HG03354 (cell line): ENCODE measurements around the gene ANKRD40CL.
"Not testable (repeated sequence)": the region's sequence is repeated elsewhere in the genome, so short reads cannot be mapped to it uniquely, and the experiment has no call there.

Source experiments
- ATAC-seq: cut with Tn5 transposase; IDR thresholded peaks from one replicate; pipeline ENCODE4 v1.9.1; 2021; ENCODE audit warnings: mild to moderate bottlenecking; ENCODE audit not compliant: unreplicated experiment, poor library complexity, severe bottlenecking

Gene ANKRD40CL

GRCh38 chr17:50767446-50767845 lies at the start of gene ANKRD40CL:
Gene ANKRD40CL (minus strand): TSS chr17:50767518. CDS start chr17:50766913, 605 bp downstream.
- ATAC-seq: no peak

- ATAC-seq: no peak
Observed at GRCh38 chr17:50816271-50816670, 49.0 kb upstream of the ANKRD40CL start.

- no peak for ATAC-seq
Observed at GRCh38 chr17:50815400-50815799, 48.1 kb upstream of the ANKRD40CL start.

GRCh38 chr17:50813583-50813982 lies 46.3 kb upstream of the ANKRD40CL start:
- no peak for ATAC-seq

- no peak for ATAC-seq
Observed at GRCh38 chr17:50808888-50809287, 41.6 kb upstream of the ANKRD40CL start.

GRCh38 chr17:50808413-50808812 lies 41.1 kb upstream of the ANKRD40CL start:
- no peak for ATAC-seq

GRCh38 chr17:50807675-50808074 lies 40.4 kb upstream of the ANKRD40CL start:
- no peak for ATAC-seq

GRCh38 chr17:50807009-50807408 lies 39.7 kb upstream of the ANKRD40CL start:
- no peak for ATAC-seq

GRCh38 chr17:50806141-50806643 lies 38.9 kb upstream of the ANKRD40CL start:
- no peak for ATAC-seq

GRCh38 chr17:50805486-50805885 lies 38.2 kb upstream of the ANKRD40CL start:
- ATAC-seq: no peak

- not testable (repeated sequence) for ATAC-seq
Observed at GRCh38 chr17:50804749-50805475, 37.6 kb upstream of the ANKRD40CL start.

GRCh38 chr17:50803676-50804075 lies 36.4 kb upstream of the ANKRD40CL start:
- no peak for ATAC-seq

- no peak for ATAC-seq
Observed at GRCh38 chr17:50802609-50803571, 35.6 kb upstream of the ANKRD40CL start.

- ATAC-seq: no peak
Observed at GRCh38 chr17:50800196-50800700, 32.9 kb upstream of the ANKRD40CL start.

GRCh38 chr17:50799582-50799981 lies 32.3 kb upstream of the ANKRD40CL start:
- no peak for ATAC-seq

GRCh38 chr17:50798424-50799288 lies 31.3 kb upstream of the ANKRD40CL start:
- ATAC-seq: no peak

- ATAC-seq: no peak
Observed at GRCh38 chr17:50797135-50797810, 30.0 kb upstream of the ANKRD40CL start.

- no peak for ATAC-seq
Observed at GRCh38 chr17:50794361-50794760, 27.0 kb upstream of the ANKRD40CL start.

GRCh38 chr17:50793007-50793406 lies 25.7 kb upstream of the ANKRD40CL start:
- ATAC-seq: no peak
